A673 (cell line): ENCODE measurements around the gene NSUN3.

Source experiments
- EZH2 ChIP-seq: fragments of 200-600 bp; sonication (generic); IDR thresholded peaks from 2 replicates; pipeline ENCODE4 v1.6.1; 2017; ENCODE audit warnings: borderline replicate concordance, low read depth, mild to moderate bottlenecking, mixed read lengths, antibody characterized with exemption, low read length; ENCODE audit not compliant: poor library complexity, severe bottlenecking
- TF ChIP-seq, protein P1 (sequence below): fragments of 300-800, 200-600 bp; sonication (generic); conservative IDR thresholded peaks from 2 replicates; pipeline ENCODE4 v1.5.1; 2017; ENCODE audit warnings: low read depth, mild to moderate bottlenecking, antibody characterized with exemption, low read length, moderate library complexity, mixed read lengths

DNA sequence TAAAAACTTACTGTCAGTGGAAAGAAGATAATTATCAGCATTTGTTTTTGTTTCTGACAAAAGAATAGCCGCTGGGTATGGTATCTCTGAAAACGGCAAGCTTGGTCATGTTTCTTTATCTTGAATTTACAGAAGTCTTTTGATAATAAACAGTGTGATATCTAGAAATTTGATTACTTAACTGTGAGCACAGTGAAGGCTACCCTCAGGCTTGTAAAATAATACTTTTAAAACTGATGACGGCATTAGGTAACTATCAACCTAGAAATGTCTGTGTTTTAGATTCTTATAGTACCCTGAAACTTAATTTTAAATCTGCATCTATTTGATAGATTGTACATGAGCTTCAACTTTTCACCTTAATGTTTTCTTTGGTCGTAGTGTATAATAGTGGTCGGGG is 43.4 kb downstream of the NSUN3 start:
- TF ChIP-seq, protein P1, sequence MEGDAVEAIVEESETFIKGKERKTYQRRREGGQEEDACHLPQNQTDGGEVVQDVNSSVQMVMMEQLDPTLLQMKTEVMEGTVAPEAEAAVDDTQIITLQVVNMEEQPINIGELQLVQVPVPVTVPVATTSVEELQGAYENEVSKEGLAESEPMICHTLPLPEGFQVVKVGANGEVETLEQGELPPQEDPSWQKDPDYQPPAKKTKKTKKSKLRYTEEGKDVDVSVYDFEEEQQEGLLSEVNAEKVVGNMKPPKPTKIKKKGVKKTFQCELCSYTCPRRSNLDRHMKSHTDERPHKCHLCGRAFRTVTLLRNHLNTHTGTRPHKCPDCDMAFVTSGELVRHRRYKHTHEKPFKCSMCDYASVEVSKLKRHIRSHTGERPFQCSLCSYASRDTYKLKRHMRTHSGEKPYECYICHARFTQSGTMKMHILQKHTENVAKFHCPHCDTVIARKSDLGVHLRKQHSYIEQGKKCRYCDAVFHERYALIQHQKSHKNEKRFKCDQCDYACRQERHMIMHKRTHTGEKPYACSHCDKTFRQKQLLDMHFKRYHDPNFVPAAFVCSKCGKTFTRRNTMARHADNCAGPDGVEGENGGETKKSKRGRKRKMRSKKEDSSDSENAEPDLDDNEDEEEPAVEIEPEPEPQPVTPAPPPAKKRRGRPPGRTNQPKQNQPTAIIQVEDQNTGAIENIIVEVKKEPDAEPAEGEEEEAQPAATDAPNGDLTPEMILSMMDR = no peak
- TF ChIP-seq EZH2 = no peak
